Type B pancreatic cell (in vitro differentiated cells): Measurements from ENCODE around the gene OST4. TPM values are rescaled to one million over a fixed set of nuclear protein-coding genes. Genes with fewer than 3 reads are reported as not detected.

Experiments
- DNase-seq: peaks from one replicate; pipeline ENCODE4 v3.0.0; 2021; ENCODE audit warnings: mixed read lengths; ENCODE audit not compliant: unreplicated experiment; ENCODE audit errors: extremely low spot score
- H3K27ac Mint-ChIP-seq: 2 replicates; pipeline ENCODE4 v1.8.0; 2021; ENCODE audit warnings: mild to moderate bottlenecking, mixed read lengths
- H3K27me3 Mint-ChIP-seq: 2 replicates; pipeline ENCODE4 v1.8.0; 2021; ENCODE audit warnings: mixed read lengths
- H3K36me3 Mint-ChIP-seq: 2 replicates; pipeline ENCODE4 v1.8.0; 2021; ENCODE audit warnings: mixed read lengths
- H3K4me1 Mint-ChIP-seq: one replicate; pipeline ENCODE4 v1.8.0; 2021; ENCODE audit warnings: mixed read lengths; ENCODE audit not compliant: unreplicated experiment
- H3K4me3 Mint-ChIP-seq: 2 replicates; pipeline ENCODE4 v1.8.0; 2021; ENCODE audit warnings: mild to moderate bottlenecking, mixed read lengths
- H3K9me3 Mint-ChIP-seq: 2 replicates; pipeline ENCODE4 v1.8.0; 2021; ENCODE audit warnings: mixed read lengths
- CTCF ChIP-seq: fragments of 200-600 bp; sonication (generic); conservative IDR thresholded peaks from 2 replicates; pipeline ENCODE4 v1.5.0; 2021; ENCODE audit warnings: antibody characterized with exemption, mild to moderate bottlenecking
- total RNA-seq: library from RNA; stranded (reverse); gene quantifications from 2 replicates; pipeline ENCODE4 v1.2.1, GENCODE V29; 2021; ENCODE audit warnings: low replicate concordance

The OST4 gene
- total RNA-seq, 1 donor from 2014 or later, result 298 TPM

GRCh38 chr2:27097341-27097740, 25.9 kb upstream of the OST4 start:
- peaks cover 13% of the 10 kb centered on the region for H3K4me1 Mint-ChIP-seq
- no peaks in the 10 kb centered on the region for H3K9me3 Mint-ChIP-seq
- H3K36me3 Mint-ChIP-seq, result no peaks in the 10 kb centered on the region
- H3K4me3 Mint-ChIP-seq, result no peak overlapping the region
- no peak for DNase-seq
- no peak for TF ChIP-seq CTCF
- H3K27ac Mint-ChIP-seq, result no peak overlapping the region
- peaks cover 3% of the 10 kb centered on the region for H3K27me3 Mint-ChIP-seq

- Mint-ChIP-seq H3K4me3 (no peak overlapping the region), H3K27me3 (peaks cover under 1% of the 10 kb centered on the region), H3K36me3 (no peaks in the 10 kb centered on the region), H3K27ac (no peak overlapping the region), H3K4me1 (peaks cover 14% of the 10 kb centered on the region), H3K9me3 (no peaks in the 10 kb centered on the region)
- no peak for DNase-seq
- no peak for TF ChIP-seq CTCF
These were observed 25.4 kb upstream of the OST4 start for GRCh38 chr2:27096748-27097297.

- Mint-ChIP-seq H3K4me1 (peaks cover 17% of the 10 kb centered on the region), H3K4me3 (peak overlapping the region; percentile 83), H3K27me3 (no peaks in the 10 kb centered on the region), H3K36me3 (no peaks in the 10 kb centered on the region), H3K9me3 (no peaks in the 10 kb centered on the region), H3K27ac (peak overlapping the region; percentile 29)
- no peak for DNase-seq
- no peak for TF ChIP-seq CTCF
These were observed 24.5 kb upstream of the OST4 start for GRCh38 chr2:27095745-27096651.

GRCh38 chr2:27095427-27095744, 23.9 kb upstream of the OST4 start:
- Mint-ChIP-seq H3K9me3 (no peaks in the 10 kb centered on the region), H3K4me1 (peaks cover 17% of the 10 kb centered on the region), H3K27me3 (no peaks in the 10 kb centered on the region), H3K4me3 (peak overlapping the region; percentile 83), H3K36me3 (no peaks in the 10 kb centered on the region), H3K27ac (peak overlapping the region; percentile 29)
- TF ChIP-seq CTCF, result no peak
- DNase-seq, result no peak

- no peaks in the 10 kb centered on the region for H3K27me3 Mint-ChIP-seq
- no peak overlapping the region for H3K4me3 Mint-ChIP-seq
- no peak for TF ChIP-seq CTCF
- DNase-seq, result no peak
- H3K9me3 Mint-ChIP-seq, result no peaks in the 10 kb centered on the region
- H3K4me1 Mint-ChIP-seq, result peaks cover 17% of the 10 kb centered on the region
- H3K36me3 Mint-ChIP-seq, result no peaks in the 10 kb centered on the region
- H3K27ac Mint-ChIP-seq, result peak overlapping the region; percentile 48
These were observed 23.0 kb upstream of the OST4 start for GRCh38 chr2:27094353-27094984.
